ENCODE results near the gene OR2V1.
"Not testable (repeated sequence)": the region's sequence is repeated elsewhere in the genome, so short reads cannot be mapped to it uniquely, and the experiment has no call there.

Gene OR2V1

GRCh38 chr5:181101930-181102674, 28.9 kb downstream of the OR2V1 start:
- DNase-seq: not testable (repeated sequence)

- not testable (repeated sequence) for DNase-seq
Measured at GRCh38 chr5:181101030-181101641, 29.8 kb downstream of the OR2V1 start.

DNA sequence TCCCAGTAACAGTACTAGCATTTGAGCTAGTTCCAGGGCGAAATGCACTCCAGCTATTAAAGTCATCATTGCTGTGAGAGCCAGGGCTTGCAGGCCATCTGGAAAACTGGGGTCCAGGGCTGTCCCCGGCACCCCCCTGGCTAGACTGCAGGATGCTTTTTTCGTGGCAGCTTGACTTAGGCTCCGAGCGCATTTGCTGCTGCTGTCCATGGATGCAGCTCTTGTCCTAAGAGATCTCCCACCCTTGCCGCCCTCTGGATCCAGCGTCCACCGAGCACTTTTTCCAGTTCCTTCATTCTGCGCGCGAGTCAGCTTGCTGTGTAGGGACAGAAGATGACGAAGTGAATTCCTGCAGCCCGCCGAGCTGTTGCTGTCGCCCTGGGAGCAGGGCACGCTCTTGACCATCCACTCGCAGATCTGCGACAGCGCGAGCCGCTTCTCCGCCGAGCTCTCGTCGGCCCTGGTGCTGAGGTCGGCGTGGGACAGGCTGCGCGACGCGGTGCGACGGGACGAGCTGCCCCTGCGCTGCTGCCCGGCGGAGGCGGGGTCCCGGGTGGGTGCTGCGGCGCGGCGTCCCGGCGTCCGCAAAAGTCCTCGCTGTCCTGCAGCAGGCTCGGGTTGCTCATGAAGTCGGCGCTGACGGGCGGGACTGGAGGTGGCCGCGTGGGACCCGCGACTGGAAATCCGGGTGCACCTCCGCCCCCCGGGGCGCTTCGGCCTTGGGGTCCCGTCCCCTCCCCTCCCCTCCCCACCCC, 30.7 kb downstream of the OR2V1 start:
- no peak for DNase-seq

DNA sequence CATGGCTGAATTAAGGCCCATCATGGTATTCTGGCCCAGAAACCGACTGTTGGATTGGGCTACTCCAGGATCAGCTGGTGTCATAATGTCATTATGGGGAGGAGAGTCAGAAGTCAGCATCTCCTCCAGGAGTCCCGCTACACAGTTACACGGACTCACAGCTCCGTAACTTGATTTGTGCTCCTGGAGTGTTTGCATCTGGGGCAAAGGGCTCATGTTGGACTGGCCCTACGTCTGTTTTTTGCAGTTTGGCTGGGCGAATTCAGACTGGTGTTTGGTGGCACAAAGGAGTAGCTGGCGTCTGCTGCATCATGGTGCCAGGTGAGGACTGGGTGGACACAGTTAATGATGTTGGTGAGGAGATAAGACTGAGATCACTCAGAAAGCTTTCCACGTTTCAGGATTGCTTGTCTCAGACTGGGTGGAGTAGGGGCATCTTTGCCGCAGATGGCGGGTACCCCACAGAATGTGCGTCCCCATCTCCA, 31.3 kb downstream of the OR2V1 start:
- no peak for DNase-seq

- DNase-seq: no peak
Measured at GRCh38 chr5:181098762-181099601, 32.0 kb downstream of the OR2V1 start.

GRCh38 chr5:181097759-181098491, 33.0 kb downstream of the OR2V1 start:
- not testable (repeated sequence) for DNase-seq

DNA sequence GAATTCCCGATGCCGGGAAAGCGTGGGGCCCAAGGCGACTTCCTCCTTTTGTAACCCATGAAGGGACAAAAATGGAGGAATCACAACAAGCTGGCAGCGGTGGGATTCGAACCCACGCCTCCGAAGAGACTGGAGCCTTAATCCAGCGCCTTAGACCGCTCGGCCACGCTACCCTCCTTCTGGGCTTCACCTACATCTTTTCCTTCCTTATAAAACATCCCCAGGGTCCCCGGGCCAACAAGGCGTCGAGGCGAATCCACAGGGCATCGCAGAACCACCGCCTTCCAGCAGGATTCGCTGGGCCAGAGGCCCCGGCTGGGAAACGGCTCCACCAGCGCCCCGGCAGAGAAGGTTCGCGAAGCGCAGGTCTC, 33.6 kb downstream of the OR2V1 start:
- not testable (repeated sequence) for DNase-seq

DNA sequence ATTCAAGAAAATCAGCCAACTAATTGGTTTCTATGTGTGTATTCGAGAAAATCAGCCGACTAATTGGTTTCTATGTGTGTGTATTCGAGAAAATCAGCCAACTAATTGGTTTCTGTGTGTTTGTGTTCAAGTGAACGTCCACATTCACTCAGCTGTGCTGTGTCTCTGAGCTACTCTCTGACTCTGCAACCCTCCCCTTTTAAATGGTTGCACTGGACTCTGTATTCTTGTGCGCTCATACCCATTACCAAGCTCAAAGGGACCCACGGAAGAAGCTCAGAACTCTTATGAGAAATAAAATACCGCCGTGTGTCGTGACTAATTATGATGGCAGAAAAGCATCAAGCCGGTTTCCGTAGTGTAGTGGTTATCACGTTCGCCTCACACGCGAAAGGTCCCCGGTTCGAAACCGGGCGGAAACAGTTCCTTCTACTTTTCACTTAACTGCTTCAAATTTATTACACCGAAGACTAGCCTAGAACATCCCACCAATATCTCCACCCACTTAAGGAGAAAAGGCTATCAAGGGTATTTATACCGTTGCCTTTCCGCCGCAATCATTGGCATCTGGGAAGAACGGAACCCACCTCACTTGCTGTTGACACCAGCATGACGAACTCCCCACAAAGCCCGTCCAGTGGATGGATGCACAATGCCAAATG, 34.1 kb downstream of the OR2V1 start:
- not testable (repeated sequence) for DNase-seq

DNA sequence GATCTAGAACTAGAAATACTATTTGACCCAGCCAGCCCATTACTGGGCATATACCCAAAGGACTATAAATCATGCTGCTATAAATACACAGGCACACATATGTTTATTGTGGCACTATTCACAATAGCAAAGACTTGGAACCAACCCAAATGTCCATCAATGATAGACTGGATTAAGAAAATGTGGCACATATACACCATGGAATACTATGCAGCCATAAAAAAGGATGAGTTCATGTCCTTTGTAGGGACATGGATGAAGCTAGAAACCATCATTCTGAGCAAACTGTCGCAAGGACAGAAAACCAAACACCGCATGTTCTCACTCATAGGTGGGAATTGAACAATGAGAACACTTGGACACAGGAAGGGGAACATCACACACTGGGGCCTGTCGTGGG, 35.8 kb downstream of the OR2V1 start:
- DNase-seq: not testable (repeated sequence)

- no peak for DNase-seq
Measured at GRCh38 chr5:181092428-181092827, 38.5 kb downstream of the OR2V1 start.

GRCh38 chr5:181088289-181088688, 42.7 kb downstream of the OR2V1 start:
- no peak for DNase-seq

DNA sequence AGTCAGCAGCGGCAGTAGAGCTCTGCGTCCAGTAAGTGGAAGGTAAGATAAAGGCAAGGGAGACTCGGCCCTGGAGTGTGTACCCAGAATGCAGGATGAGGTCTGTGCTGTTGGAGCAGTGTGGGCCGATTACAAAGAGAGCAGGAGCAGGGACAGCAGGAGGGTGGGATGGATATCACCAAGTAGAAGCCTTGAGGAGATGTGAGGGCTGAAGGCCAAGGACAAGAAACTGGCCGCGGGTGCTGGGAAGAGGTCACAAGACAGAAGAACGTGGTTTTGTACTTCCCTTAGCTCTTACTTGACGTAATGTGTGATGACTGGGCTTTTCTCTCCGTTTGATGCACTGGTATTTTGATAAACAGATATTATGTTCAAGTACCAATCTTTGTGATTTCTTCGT, 43.7 kb downstream of the OR2V1 start:
- DNase-seq: no peak

DNA sequence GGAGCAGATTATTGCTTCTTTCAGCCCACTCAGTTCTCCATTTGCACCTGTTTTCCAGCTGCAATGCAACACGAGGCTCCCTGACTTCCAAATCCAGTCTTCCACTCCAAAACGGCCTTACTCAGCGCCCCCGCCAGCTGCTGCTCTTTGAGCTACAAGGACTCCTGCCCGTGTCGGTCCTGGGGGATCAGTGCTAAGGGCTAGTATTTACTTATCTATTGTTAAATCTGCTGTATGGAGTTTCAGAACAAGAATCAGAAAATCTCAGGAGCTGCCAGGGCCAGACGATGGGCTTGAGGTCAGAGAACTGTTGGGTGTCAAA, 44.1 kb downstream of the OR2V1 start:
- no peak for DNase-seq

DNA sequence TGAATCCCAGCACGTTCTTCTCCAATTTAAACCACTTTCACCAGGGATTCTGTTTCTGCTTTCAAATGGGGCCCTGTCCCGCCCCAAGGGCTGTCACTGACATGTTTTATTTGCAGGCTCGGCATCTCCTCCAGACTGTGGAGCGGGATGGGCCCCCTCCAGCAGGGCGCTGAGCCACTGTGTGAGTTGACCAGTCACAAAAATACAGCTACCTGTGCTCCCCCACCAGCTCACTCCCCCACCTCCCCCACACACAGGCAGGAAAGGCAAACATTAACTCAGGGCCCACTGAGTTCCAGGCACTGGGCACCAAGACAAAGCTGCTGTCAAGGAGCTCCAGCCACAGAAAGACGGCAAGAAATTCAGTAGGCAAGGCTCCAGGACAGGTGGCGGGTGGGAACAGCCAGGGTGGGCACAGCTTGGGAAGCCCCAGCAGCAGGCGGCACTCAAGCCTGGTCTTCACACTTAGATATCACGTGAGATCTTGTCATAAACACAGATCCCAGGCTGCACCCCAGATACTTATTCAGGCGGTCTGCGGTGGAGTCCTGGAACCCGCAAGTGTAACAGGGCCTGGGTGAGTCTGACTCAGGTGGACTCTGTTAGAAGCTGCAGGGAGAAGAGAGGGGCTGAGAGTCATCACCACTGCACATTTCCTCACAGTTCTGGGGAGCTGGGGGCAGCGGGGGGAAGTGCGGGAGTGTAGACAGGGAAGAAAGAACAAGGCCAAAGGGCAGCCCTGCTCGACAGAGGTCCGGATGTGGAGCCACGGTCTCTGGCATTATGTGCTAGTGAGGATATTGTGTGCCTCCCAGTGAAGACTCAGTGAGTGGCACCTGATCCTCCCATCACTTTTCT, 44.7 kb downstream of the OR2V1 start:
- DNase-seq: no peak

DNA sequence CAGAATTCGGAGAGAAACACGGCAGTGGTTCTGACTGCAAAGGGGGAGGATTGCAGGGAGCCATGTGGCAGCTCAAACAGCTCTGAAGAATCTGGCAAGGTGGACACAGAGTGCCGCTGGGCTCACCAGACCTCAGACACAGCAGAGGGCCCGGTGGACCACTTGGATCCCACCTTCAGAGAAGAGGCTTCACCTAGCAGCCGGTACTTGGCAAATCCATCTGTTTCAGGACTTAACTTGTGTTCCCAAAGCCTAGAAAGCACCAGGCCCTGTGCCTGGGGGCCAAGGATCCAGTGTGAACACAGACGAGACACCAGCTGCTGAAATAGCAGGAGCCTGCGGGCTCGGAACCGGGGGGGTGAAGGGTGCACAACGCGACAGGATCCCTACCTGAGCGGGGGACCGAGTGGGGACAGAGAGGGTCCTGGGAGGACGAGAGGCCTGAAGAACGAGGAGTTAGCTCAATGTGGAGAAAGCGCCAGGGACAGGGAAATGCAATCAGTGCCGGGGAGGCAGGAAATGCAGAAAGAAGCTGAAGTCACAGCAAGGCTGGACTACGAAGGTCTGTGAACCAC, 46.3 kb downstream of the OR2V1 start:
- no peak for DNase-seq

- DNase-seq: no peak
Measured at GRCh38 chr5:181081989-181082388, 49.0 kb downstream of the OR2V1 start.

GRCh38 chr5:181076920-181077319, 54.0 kb downstream of the OR2V1 start:
- DNase-seq: no peak
